ENCODE measurements around the gene LAMTOR3. TPM values are rescaled to one million over a fixed set of nuclear protein-coding genes. Genes with fewer than 3 reads are reported as not detected.

LAMTOR3 gene
- total and polyA plus RNA-seq, 9 of the 15 experiments (the other 6 are each of a cell fraction or from before 2014, with no cell fraction given): 17.9 to 146 (median 59.4) TPM

DNA sequence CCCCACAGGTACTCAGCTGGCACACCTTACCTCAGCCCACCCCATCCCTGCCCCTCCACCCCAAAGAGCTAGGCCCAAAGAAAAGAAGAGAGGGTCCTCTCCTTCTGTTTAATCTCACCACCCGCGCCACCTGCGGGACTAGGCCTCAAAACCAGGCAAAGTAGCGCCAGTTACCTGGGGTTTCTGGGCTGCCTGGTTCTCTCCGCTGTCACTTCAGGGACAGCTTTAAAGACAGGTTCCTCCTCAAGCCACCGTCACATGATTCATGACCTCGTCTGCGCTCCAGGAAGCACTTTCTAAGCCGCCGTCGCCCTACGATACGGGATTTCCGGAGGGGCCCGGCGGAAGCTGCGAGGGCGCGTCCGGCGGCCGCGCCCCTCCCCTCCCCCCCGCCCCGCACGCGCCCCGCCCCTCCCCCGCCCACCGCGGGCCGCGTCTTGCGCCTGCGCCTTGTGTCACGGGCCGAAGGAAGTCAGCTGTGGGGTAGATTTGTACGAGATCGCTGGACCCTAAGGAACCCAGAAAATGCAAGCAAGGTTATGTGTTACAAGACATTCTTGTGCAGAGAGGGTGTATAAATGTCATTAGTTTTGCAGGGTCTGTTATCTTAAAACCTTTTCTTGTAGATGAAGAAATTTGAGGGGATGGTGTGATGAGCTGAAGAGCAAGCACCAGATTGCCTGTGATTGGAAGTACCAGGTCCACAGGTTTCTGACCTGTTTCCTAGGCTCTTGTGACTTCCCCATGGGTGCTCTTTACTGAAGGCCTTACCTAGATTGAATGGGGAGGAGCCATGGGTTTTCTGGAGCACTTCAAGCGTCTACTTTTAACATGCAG lies at the start of gene LAMTOR3 (continued):
- TF ChIP-seq PTRF (tag; IDR thresholded peaks at IDR 0.05) (no peak), ZNF311 (CRISPR knock-in tag; IDR thresholded peaks at IDR 0.05) (no peak), TRIM28 (IDR thresholded peaks at IDR 0.05) (no peak), KDM1A (IDR thresholded peaks at IDR 0.05) (peak; percentile 30 to 37; a peak in 1 of 4 replicates), ZNF174 (CRISPR knock-in tag; IDR thresholded peaks at IDR 0.05) (no peak), ZNF77 (CRISPR knock-in tag; IDR thresholded peaks at IDR 0.05) (no peak), KLF16 (IDR thresholded peaks at IDR 0.05) (no peak), MTA2 (IDR thresholded peaks at IDR 0.05; ENCODE audit: low read depth) (peak; percentile 22; the same call in 1 of the 2 replicates), GTF2E2 (tag; IDR thresholded peaks at IDR 0.05) (no peak), SPI1 (IDR thresholded peaks at IDR 0.05; ENCODE audit: borderline replicate concordance, low read depth, low read length) (no peak), NR3C1 (CRISPR knock-in tag; IDR thresholded peaks at IDR 0.05) (no peak), ELF4 (CRISPR knock-in tag; IDR thresholded peaks at IDR 0.05) (no peak), ZNF133 (CRISPR knock-in tag; IDR thresholded peaks at IDR 0.05) (no peak), IRF2 (CRISPR knock-in tag; IDR thresholded peaks at IDR 0.05) (no peak), ZNF436 (CRISPR knock-in tag; IDR thresholded peaks at IDR 0.05) (no peak), GABPB2 (CRISPR knock-in tag; conservative IDR thresholded peaks at IDR 0.05) (no peak), ZNF324 (CRISPR knock-in tag; IDR thresholded peaks at IDR 0.05) (no peak)
- TF ChIP-seq, protein P1, sequence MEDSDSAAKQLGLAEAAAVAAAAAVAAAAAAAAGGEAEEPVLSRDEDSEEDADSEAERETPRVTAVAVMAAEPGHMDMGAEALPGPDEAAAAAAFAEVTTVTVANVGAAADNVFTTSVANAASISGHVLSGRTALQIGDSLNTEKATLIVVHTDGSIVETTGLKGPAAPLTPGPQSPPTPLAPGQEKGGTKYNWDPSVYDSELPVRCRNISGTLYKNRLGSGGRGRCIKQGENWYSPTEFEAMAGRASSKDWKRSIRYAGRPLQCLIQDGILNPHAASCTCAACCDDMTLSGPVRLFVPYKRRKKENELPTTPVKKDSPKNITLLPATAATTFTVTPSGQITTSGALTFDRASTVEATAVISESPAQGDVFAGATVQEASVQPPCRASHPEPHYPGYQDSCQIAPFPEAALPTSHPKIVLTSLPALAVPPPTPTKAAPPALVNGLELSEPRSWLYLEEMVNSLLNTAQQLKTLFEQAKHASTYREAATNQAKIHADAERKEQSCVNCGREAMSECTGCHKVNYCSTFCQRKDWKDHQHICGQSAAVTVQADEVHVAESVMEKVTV (CRISPR knock-in tag; IDR thresholded peaks at IDR 0.05): no peak
- TF ChIP-seq, protein P2, sequence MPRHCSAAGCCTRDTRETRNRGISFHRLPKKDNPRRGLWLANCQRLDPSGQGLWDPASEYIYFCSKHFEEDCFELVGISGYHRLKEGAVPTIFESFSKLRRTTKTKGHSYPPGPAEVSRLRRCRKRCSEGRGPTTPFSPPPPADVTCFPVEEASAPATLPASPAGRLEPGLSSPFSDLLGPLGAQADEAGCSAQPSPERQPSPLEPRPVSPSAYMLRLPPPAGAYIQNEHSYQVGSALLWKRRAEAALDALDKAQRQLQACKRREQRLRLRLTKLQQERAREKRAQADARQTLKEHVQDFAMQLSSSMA (CRISPR knock-in tag; IDR thresholded peaks at IDR 0.05): no peak
- TF ChIP-seq, protein P3, sequence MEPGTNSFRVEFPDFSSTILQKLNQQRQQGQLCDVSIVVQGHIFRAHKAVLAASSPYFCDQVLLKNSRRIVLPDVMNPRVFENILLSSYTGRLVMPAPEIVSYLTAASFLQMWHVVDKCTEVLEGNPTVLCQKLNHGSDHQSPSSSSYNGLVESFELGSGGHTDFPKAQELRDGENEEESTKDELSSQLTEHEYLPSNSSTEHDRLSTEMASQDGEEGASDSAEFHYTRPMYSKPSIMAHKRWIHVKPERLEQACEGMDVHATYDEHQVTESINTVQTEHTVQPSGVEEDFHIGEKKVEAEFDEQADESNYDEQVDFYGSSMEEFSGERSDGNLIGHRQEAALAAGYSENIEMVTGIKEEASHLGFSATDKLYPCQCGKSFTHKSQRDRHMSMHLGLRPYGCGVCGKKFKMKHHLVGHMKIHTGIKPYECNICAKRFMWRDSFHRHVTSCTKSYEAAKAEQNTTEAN (CRISPR knock-in tag; IDR thresholded peaks at IDR 0.05): no peak
- TF ChIP-seq, protein P4, sequence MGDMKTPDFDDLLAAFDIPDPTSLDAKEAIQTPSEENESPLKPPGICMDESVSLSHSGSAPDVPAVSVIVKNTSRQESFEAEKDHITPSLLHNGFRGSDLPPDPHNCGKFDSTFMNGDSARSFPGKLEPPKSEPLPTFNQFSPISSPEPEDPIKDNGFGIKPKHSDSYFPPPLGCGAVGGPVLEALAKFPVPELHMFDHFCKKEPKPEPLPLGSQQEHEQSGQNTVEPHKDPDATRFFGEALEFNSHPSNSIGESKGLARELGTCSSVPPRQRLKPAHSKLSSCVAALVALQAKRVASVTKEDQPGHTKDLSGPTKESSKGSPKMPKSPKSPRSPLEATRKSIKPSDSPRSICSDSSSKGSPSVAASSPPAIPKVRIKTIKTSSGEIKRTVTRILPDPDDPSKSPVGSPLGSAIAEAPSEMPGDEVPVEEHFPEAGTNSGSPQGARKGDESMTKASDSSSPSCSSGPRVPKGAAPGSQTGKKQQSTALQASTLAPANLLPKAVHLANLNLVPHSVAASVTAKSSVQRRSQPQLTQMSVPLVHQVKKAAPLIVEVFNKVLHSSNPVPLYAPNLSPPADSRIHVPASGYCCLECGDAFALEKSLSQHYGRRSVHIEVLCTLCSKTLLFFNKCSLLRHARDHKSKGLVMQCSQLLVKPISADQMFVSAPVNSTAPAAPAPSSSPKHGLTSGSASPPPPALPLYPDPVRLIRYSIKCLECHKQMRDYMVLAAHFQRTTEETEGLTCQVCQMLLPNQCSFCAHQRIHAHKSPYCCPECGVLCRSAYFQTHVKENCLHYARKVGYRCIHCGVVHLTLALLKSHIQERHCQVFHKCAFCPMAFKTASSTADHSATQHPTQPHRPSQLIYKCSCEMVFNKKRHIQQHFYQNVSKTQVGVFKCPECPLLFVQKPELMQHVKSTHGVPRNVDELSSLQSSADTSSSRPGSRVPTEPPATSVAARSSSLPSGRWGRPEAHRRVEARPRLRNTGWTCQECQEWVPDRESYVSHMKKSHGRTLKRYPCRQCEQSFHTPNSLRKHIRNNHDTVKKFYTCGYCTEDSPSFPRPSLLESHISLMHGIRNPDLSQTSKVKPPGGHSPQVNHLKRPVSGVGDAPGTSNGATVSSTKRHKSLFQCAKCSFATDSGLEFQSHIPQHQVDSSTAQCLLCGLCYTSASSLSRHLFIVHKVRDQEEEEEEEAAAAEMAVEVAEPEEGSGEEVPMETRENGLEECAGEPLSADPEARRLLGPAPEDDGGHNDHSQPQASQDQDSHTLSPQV (IDR thresholded peaks at IDR 0.05): 0 out of 2 replicates have a peak, but pooled peaks have one; percentile 29
- TF ChIP-seq, protein P5, sequence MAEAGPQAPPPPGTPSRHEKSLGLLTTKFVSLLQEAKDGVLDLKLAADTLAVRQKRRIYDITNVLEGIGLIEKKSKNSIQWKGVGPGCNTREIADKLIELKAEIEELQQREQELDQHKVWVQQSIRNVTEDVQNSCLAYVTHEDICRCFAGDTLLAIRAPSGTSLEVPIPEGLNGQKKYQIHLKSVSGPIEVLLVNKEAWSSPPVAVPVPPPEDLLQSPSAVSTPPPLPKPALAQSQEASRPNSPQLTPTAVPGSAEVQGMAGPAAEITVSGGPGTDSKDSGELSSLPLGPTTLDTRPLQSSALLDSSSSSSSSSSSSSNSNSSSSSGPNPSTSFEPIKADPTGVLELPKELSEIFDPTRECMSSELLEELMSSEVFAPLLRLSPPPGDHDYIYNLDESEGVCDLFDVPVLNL (CRISPR knock-in tag; IDR thresholded peaks at IDR 0.05; ENCODE audit: low read depth): no peak
